OCI-LY7 (cell line): ENCODE results near the gene RLBP1. TPM values are rescaled to one million over a fixed set of nuclear protein-coding genes. Genes with fewer than 3 reads are reported as not detected.

Experiments used
- BruUV-seq: library from RNA; stranded (reverse); fragments of 400-500 nt; replicated peaks from 2 replicates; lab custom pipeline; 2021; lab: Mats Ljungman, UMichigan
- CTCF ChIA-PET: fragments of 300-600 bp; sonication (Branson Sonifier 250); formaldehyde crosslinking; loops from one replicate; lab custom pipeline; 2022; ENCODE audit warnings: antibody characterized with exemption; ENCODE audit not compliant: unreplicated experiment; lab: Charles Lee
- POLR2A ChIA-PET: fragments of 300-600 bp; sonication (Branson Sonifier 250); formaldehyde crosslinking; loops from one replicate; lab custom pipeline; 2022; ENCODE audit warnings: antibody characterized with exemption; lab: Charles Lee
- DNase-seq: peaks from one replicate; pipeline ENCODE4 v3.0.0-alpha.2; 2015; ENCODE audit warnings: low spot score
- H2AFZ ChIP-seq: fragments of 200-600 bp; sonication (generic), shearing (Covaris generic); 2 replicates; pipeline ENCODE4 v1.6.1; 2014; ENCODE audit warnings: mild to moderate bottlenecking, antibody characterized with exemption, low read length, moderate library complexity
- H3K27ac ChIP-seq: fragments of 200-600 bp; sonication (generic); 2 replicates; pipeline ENCODE4 v1.5.1; 2014; ENCODE audit warnings: mixed run types, low read depth, mild to moderate bottlenecking, moderate library complexity, low read length, inconsistent platforms; ENCODE audit not compliant: poor library complexity, severe bottlenecking
- H3K36me3 ChIP-seq: fragments of 200-600 bp; sonication (generic); 2 replicates; pipeline ENCODE4 v1.6.1; 2014; ENCODE audit warnings: mild to moderate bottlenecking, antibody characterized with exemption, low read length, moderate library complexity, mixed read lengths; ENCODE audit not compliant: insufficient read depth
- H3K4me1 ChIP-seq: fragments of 200-600 bp; sonication (generic); 2 replicates; pipeline ENCODE4 v1.5.1; 2014; ENCODE audit warnings: mild to moderate bottlenecking, low read length; ENCODE audit not compliant: insufficient read depth, poor library complexity, severe bottlenecking
- H3K4me2 ChIP-seq: fragments of 200-600 bp; sonication (generic); 2 replicates; pipeline ENCODE4 v1.6.1; 2014; ENCODE audit warnings: mild to moderate bottlenecking, low read length
- H3K4me3 ChIP-seq: fragments of 200-600 bp; sonication (generic); 2 replicates; pipeline ENCODE4 v1.5.1; 2014; ENCODE audit warnings: mild to moderate bottlenecking, low read depth, low read length; ENCODE audit not compliant: poor library complexity, severe bottlenecking
- H3K79me2 ChIP-seq: fragments of 200-600 bp; sonication (generic); 2 replicates; pipeline ENCODE4 v1.6.1; 2016; ENCODE audit warnings: low read depth, mild to moderate bottlenecking, low read length, moderate library complexity, mixed read lengths; ENCODE audit not compliant: insufficient read depth
- H3K9me2 ChIP-seq: fragments of 200-600 bp; sonication (generic); 2 replicates; pipeline ENCODE4 v1.6.1; 2016; ENCODE audit warnings: mild to moderate bottlenecking, low read length, mixed read lengths; ENCODE audit not compliant: insufficient read depth
- H3K9me3 ChIP-seq: fragments of 200-600 bp; sonication (generic); 2 replicates; pipeline ENCODE4 v1.6.1; 2014; ENCODE audit warnings: mild to moderate bottlenecking, mixed run types, low read length, mixed read lengths
- H4K20me1 ChIP-seq: fragments of 200-600 bp; sonication (generic); 2 replicates; pipeline ENCODE4 v1.6.1; 2014; ENCODE audit warnings: mild to moderate bottlenecking, antibody characterized with exemption, low read length, moderate library complexity, mixed read lengths; ENCODE audit not compliant: insufficient read depth
- CTCF ChIP-seq: fragments of 200-600 bp; sonication (generic); conservative IDR thresholded peaks from 2 replicates; pipeline ENCODE4 v1.5.1; 2014; ENCODE audit warnings: mild to moderate bottlenecking, antibody characterized with exemption, low read length, moderate library complexity, mixed read lengths
- EZH2phosphoT487 ChIP-seq: fragments of 200-600 bp; sonication (generic); IDR thresholded peaks from 2 replicates; pipeline ENCODE4 v1.6.1; 2018; ENCODE audit warnings: low read depth, borderline replicate concordance, mild to moderate bottlenecking, mixed run types, antibody characterized with exemption, low read length, moderate library complexity, mixed read lengths
- intact Hi-C: fragments of 100-400 bp; cut with micrococcal nuclease; formaldehyde crosslinking; loops from one replicate; pipeline ENCODE4 v1.10.0; 2022; ENCODE audit not compliant: unreplicated experiment
- total RNA-seq, 2 experiments: library from RNA; depleted of rRNA in 1 of 2; stranded (reverse); fragments of >200 nt in 1 of 2; shearing (Covaris generic) in 1 of 2; gene quantifications; 2 replicates each; pipeline ENCODE4 v1.2.3, GENCODE V29; 2014 to 2022

Gene RLBP1
- total RNA-seq, 2 experiments from 2014 or later = not detected

- POLR2A ChIA-PET = no interaction called here
- Histone ChIP-seq H3K36me3 (no peaks in the 10 kb centered on the region), H4K20me1 (no peaks in the 10 kb centered on the region), H3K79me2 (no peaks in the 10 kb centered on the region), H3K4me2 (no peak overlapping the region), H3K27ac (no peak overlapping the region), H3K4me1 (no peaks in the 10 kb centered on the region), H3K4me3 (no peak overlapping the region), H3K9me2 (no peaks in the 10 kb centered on the region), H2AFZ (no peak overlapping the region), H3K9me3 (no peaks in the 10 kb centered on the region)
- intact Hi-C loops = loop anchor here (5.0 kb wide), 1 partner anchor 94 kb away; no protein-coding TSS in a partner anchor
- DNase-seq = no peak
- TF ChIP-seq CTCF = no peak
- no peak for TF ChIP-seq EZH2phosphoT487
- BruUV-seq = no TSS peak
- CTCF ChIA-PET = no interaction called here
These were observed 13.1 kb downstream of the RLBP1 start for GRCh38 chr15:89208256-89208655.

- H3K4me1 ChIP-seq = no peaks in the 10 kb centered on the region
- H3K4me2 ChIP-seq = peak overlapping the region; percentile 39
- POLR2A ChIA-PET = interaction anchor here (0.6 to 1.0 kb wide), 7 partner anchors 10 to 509 kb away, joined by 3 to 4 read pairs (median 3); no protein-coding TSS in a partner anchor
- H3K79me2 ChIP-seq = no peaks in the 10 kb centered on the region
- DNase-seq = peak; percentile 70
- no TSS peak for BruUV-seq
- H3K9me3 ChIP-seq = no peaks in the 10 kb centered on the region
- no peaks in the 10 kb centered on the region for H3K36me3 ChIP-seq
- H3K4me3 ChIP-seq = no peak overlapping the region
- TF ChIP-seq CTCF = peak; percentile 97
- TF ChIP-seq EZH2phosphoT487 = no peak
- no peaks in the 10 kb centered on the region for H4K20me1 ChIP-seq
- H3K9me2 ChIP-seq = no peaks in the 10 kb centered on the region
- intact Hi-C loops = loop anchor here (5.0 kb wide), 1 partner anchor 95 kb away; no protein-coding TSS in a partner anchor
- no peak overlapping the region for H3K27ac ChIP-seq
- CTCF ChIA-PET = interaction anchor here (0.6 to 2.0 kb wide), 5 partner anchors 24 to 103 kb away, joined by 3 to 6 read pairs (median 4); partner anchors contain the start of gene FANCI
- H2AFZ ChIP-seq = peak overlapping the region; percentile 52; the same call in 1 of the 2 replicates
These were observed 14.5 kb downstream of the RLBP1 start for GRCh38 chr15:89206908-89207331.

GRCh38 chr15:89205991-89206585 is 15.3 kb downstream of the RLBP1 start:
- BruUV-seq = no TSS peak
- POLR2A ChIA-PET = interaction anchor here (0.7 to 1.0 kb wide), 6 partner anchors 11 to 461 kb away, joined by 3 to 4 read pairs (median 3); no protein-coding TSS in a partner anchor

More at GRCh38 chr15:89205991-89206585, 15.3 kb downstream of the RLBP1 start:
- Histone ChIP-seq H3K4me1 (no peaks in the 10 kb centered on the region), H3K36me3 (no peaks in the 10 kb centered on the region), H3K4me3 (no peak overlapping the region), H3K4me2 (no peak overlapping the region), H3K27ac (no peak overlapping the region), H2AFZ (no peak overlapping the region), H3K9me3 (no peaks in the 10 kb centered on the region), H3K9me2 (no peaks in the 10 kb centered on the region), H4K20me1 (no peaks in the 10 kb centered on the region), H3K79me2 (no peaks in the 10 kb centered on the region)
- TF ChIP-seq EZH2phosphoT487 (no peak), CTCF (no peak)
- no peak for DNase-seq
- intact Hi-C loops = loop anchor here (5.0 kb wide), 1 partner anchor 96 kb away; no protein-coding TSS in a partner anchor
- CTCF ChIA-PET = interaction anchor here (0.7 to 2.0 kb wide), 3 partner anchors 24 to 28 kb away, joined by 4 to 6 read pairs (median 4); no protein-coding TSS in a partner anchor
